GM23338 (cell line): ENCODE data around the gene LAPTM5. TPM values are rescaled to one million over a fixed set of nuclear protein-coding genes. Genes with fewer than 3 reads are reported as not detected.
A peak's percentile ranks its signal among the peaks of the same experiment; 100 is the strongest.

Experiments used
- ATAC-seq: fragments of 200-7000 bp; cut with Tn5 transposase; 3 replicates; pipeline ENCODE4 v1.9.1; 2020
- DNase-seq: peaks from one replicate; pipeline ENCODE4 v3.0.0-alpha.2; 2015; ENCODE audit warnings: low spot score
- H2AFZ ChIP-seq: fragments of 200-600 bp; sonication (generic); 2 replicates; pipeline ENCODE4 v1.8.0; 2016; ENCODE audit warnings: antibody characterized with exemption, mild to moderate bottlenecking, moderate library complexity
- H3F3A ChIP-seq: fragments of 200-600 bp; sonication (generic); replicated peaks from 2 replicates; pipeline ENCODE4 v1.8.0; 2017; ENCODE audit warnings: antibody characterized with exemption, mixed run types, low read depth
- H3K27ac ChIP-seq: fragments of 200-600 bp; sonication (generic); 2 replicates; pipeline ENCODE4 v1.6.1; 2016; ENCODE audit warnings: low read depth
- H3K27me3 ChIP-seq: fragments of 200-600 bp; sonication (generic); 2 replicates; pipeline ENCODE4 v1.8.0; 2016; ENCODE audit warnings: mild to moderate bottlenecking, mixed run types, moderate library complexity; ENCODE audit not compliant: insufficient read depth
- H3K36me3 ChIP-seq: fragments of 200-600 bp; sonication (generic); 2 replicates; pipeline ENCODE4 v1.8.0; 2016; ENCODE audit warnings: mild to moderate bottlenecking; ENCODE audit not compliant: insufficient read depth
- H3K4me1 ChIP-seq: fragments of 200-600 bp; sonication (generic); 2 replicates; pipeline ENCODE4 v1.8.0; 2016; ENCODE audit warnings: mild to moderate bottlenecking, moderate library complexity; ENCODE audit not compliant: insufficient read depth
- H3K4me2 ChIP-seq: fragments of 200-600 bp; sonication (generic); 2 replicates; pipeline ENCODE4 v1.7.1; 2017; ENCODE audit warnings: mixed run types
- H3K4me3 ChIP-seq: fragments of 200-600 bp; sonication (generic); 2 replicates; pipeline ENCODE4 v1.6.1; 2016; ENCODE audit warnings: mixed run types
- H3K79me2 ChIP-seq: fragments of 200-600 bp; sonication (generic); replicated peaks from 2 replicates; pipeline ENCODE4 v1.8.0; 2017; ENCODE audit warnings: mild to moderate bottlenecking; ENCODE audit not compliant: insufficient read depth
- H3K9me2 ChIP-seq: fragments of 200-600 bp; sonication (generic); 2 replicates; pipeline ENCODE4 v1.8.0; 2017; ENCODE audit not compliant: insufficient read depth
- H4K20me1 ChIP-seq: fragments of 200-600 bp; sonication (generic); replicated peaks from 2 replicates; pipeline ENCODE4 v1.8.0; 2017; ENCODE audit warnings: mild to moderate bottlenecking; ENCODE audit not compliant: insufficient read depth
- H3K27ac Mint-ChIP-seq: 2 replicates; pipeline ENCODE4 v1.8.0; 2020; ENCODE audit warnings: inconsistent platforms, mild to moderate bottlenecking, moderate library complexity, mixed read lengths
- H3K27me3 Mint-ChIP-seq: 3 replicates; pipeline ENCODE4 v1.8.0; 2022; ENCODE audit warnings: low read depth, mild to moderate bottlenecking, moderate library complexity, mixed read lengths, inconsistent platforms; ENCODE audit not compliant: insufficient read depth, poor library complexity
- H3K36me3 Mint-ChIP-seq: 3 replicates; pipeline ENCODE4 v1.8.0; 2021; ENCODE audit warnings: low read depth, mild to moderate bottlenecking, inconsistent platforms, moderate library complexity, mixed read lengths
- H3K4me1 Mint-ChIP-seq: 3 replicates; pipeline ENCODE4 v1.8.0; 2020; ENCODE audit warnings: mild to moderate bottlenecking, inconsistent platforms, mixed read lengths
- H3K4me3 Mint-ChIP-seq: 3 replicates; pipeline ENCODE4 v1.8.0; 2021; ENCODE audit warnings: moderate library complexity, mild to moderate bottlenecking, inconsistent platforms, mixed read lengths
- H3K9me3 Mint-ChIP-seq: 3 replicates; pipeline ENCODE4 v1.8.0; 2020; ENCODE audit warnings: moderate library complexity, mild to moderate bottlenecking, inconsistent platforms, mixed read lengths
- CREB1 ChIP-seq: fragments of 250-450 bp; sonication (Bioruptor Pico); IDR thresholded peaks from 2 replicates; pipeline ENCODE4 v1.5.0; 2020; ENCODE audit warnings: low read depth, mild to moderate bottlenecking, moderate library complexity
- CTCF ChIP-seq, 2 experiments: fragments of 200-600 bp in 1 of 2; sonication (generic) in 1 of 2; conservative IDR thresholded peaks; 2 replicates each; pipeline versions ENCODE4 v1.5.1 to v1.6.1; 2016 to 2017; ENCODE audit warnings: antibody characterized with exemption in 2 of 2, low read depth in 2 of 2, mild to moderate bottlenecking in 2 of 2, moderate library complexity in 1 of 2
- EZH2 ChIP-seq: fragments of 200-600 bp; sonication (generic); IDR thresholded peaks from one replicate; pipeline ENCODE4 v1.8.0; 2017; ENCODE audit warnings: antibody characterized with exemption, mild to moderate bottlenecking, low read depth; ENCODE audit not compliant: unreplicated experiment
- JUNB ChIP-seq: IDR thresholded peaks from one replicate; pipeline ENCODE4 v1.6.1; 2016; ENCODE audit warnings: antibody characterized with exemption; ENCODE audit not compliant: unreplicated experiment
- POLR2AphosphoS5 ChIP-seq: IDR thresholded peaks from 2 replicates; pipeline ENCODE4 v1.6.1; 2016; ENCODE audit warnings: antibody characterized with exemption, low read depth
- STAT1 ChIP-seq: IDR thresholded peaks from one replicate; pipeline ENCODE4 v1.6.1; 2016; ENCODE audit warnings: antibody characterized with exemption; ENCODE audit not compliant: unreplicated experiment
- ZNF114 ChIP-seq: fragments of 250-450 bp; sonication (Bioruptor Pico); IDR thresholded peaks from 2 replicates; pipeline ENCODE4 v1.5.0; 2020; ENCODE audit warnings: mild to moderate bottlenecking, moderate library complexity
- ZNF331 ChIP-seq: fragments of 250-450 bp; sonication (Bioruptor Pico); IDR thresholded peaks from 2 replicates; pipeline ENCODE4 v1.5.0; 2020; ENCODE audit warnings: low read depth, mild to moderate bottlenecking, moderate library complexity
- polyA plus RNA-seq: library from polyadenylated mRNA; unstranded; fragments of >200 nt; fragmentation: Nextera tagmentation; extraction: Ambion mirVana; gene quantifications from 2 replicates; pipeline ENCODE4 v1.2.1, GENCODE V29; 2016
- total RNA-seq: library from RNA; depleted of rRNA; stranded (reverse); fragments of >200 nt; shearing (Covaris generic); gene quantifications from 2 replicates; pipeline ENCODE4 v1.2.3, GENCODE V29; 2014
- TF ChIP-seq, protein P1 (sequence below): IDR thresholded peaks from 2 replicates; pipeline ENCODE4 v1.6.1; 2016; ENCODE audit warnings: antibody characterized with exemption
- TF ChIP-seq, protein P2 (sequence below): IDR thresholded peaks from one replicate; pipeline ENCODE4 v1.6.1; 2018; ENCODE audit warnings: antibody characterized with exemption; ENCODE audit not compliant: unreplicated experiment

Gene LAPTM5
- total and polyA plus RNA-seq, 2 experiments from 2014 or later = 0.21 TPM; not detected in 1

DNA sequence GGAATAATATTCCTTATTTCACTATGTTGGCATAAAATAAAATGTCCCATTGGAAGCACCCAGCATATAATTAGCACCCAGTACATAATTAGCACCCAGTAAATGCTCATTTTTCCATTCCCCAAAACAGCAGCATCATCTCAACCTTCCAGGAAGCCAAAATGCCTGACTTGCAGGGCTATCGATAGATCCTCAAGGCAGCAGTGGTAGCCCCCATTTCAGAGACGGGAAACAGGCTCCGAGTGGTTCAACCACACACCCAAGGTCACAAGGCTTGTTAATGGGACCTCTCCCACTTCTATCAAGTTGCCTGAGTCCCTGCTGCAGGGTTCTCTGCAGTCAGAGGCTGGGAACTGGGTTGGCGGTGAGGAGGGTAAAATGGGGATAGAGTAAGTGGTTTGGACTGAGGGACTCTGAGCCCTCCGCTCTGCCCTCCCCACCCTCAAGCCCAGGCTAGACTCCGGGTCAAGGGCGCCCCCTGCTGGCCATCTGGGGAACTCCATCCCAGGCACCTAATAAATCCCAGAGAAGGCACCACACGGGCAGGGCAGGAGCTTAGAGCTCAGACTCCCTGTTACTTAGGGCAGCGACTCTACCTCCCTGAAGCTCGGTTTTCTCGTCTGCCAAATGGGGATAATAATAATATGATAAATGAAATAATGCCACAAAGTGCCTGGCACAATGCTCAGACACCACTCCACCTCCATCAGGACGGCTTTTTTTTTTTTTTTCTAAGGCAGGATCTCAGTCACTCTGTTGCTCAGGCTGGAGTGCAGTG is 21.9 kb upstream of the LAPTM5 start (continued):
- TF ChIP-seq CTCF (conservative IDR thresholded peaks at IDR 0.05; ENCODE audit: low read depth in 2 of 2) = peak; percentile 95 to 96
- TF ChIP-seq STAT1 = no peak
- TF ChIP-seq CREB1 (CRISPR knock-in tag) = no peak
- TF ChIP-seq, protein P1, sequence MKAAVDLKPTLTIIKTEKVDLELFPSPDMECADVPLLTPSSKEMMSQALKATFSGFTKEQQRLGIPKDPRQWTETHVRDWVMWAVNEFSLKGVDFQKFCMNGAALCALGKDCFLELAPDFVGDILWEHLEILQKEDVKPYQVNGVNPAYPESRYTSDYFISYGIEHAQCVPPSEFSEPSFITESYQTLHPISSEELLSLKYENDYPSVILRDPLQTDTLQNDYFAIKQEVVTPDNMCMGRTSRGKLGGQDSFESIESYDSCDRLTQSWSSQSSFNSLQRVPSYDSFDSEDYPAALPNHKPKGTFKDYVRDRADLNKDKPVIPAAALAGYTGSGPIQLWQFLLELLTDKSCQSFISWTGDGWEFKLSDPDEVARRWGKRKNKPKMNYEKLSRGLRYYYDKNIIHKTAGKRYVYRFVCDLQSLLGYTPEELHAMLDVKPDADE = no peak

GRCh38 chr1:30778979-30779293 is 21.4 kb upstream of the LAPTM5 start:
- no peaks in the 10 kb centered on the region for H3K36me3 Mint-ChIP-seq
- H3K4me2 ChIP-seq = no peak overlapping the region
- H3K36me3 ChIP-seq = no peaks in the 10 kb centered on the region
- H3K4me3 Mint-ChIP-seq = no peak overlapping the region
- ATAC-seq (no peak), DNase-seq (no peak)
- no peak overlapping the region for H3K4me3 ChIP-seq
- no peaks in the 10 kb centered on the region for H4K20me1 ChIP-seq
- no peaks in the 10 kb centered on the region for H3K9me2 ChIP-seq
- H3K9me3 Mint-ChIP-seq = no peaks in the 10 kb centered on the region
- no peaks in the 10 kb centered on the region for H3F3A ChIP-seq
- peaks cover 12% of the 10 kb centered on the region; the same call in 2 of the 3 replicates for H3K4me1 Mint-ChIP-seq
- no peak overlapping the region for H2AFZ ChIP-seq
- H3K4me1 ChIP-seq = peaks cover 10% of the 10 kb centered on the region; the same call in 1 of the 2 replicates
- TF ChIP-seq, protein P2, sequence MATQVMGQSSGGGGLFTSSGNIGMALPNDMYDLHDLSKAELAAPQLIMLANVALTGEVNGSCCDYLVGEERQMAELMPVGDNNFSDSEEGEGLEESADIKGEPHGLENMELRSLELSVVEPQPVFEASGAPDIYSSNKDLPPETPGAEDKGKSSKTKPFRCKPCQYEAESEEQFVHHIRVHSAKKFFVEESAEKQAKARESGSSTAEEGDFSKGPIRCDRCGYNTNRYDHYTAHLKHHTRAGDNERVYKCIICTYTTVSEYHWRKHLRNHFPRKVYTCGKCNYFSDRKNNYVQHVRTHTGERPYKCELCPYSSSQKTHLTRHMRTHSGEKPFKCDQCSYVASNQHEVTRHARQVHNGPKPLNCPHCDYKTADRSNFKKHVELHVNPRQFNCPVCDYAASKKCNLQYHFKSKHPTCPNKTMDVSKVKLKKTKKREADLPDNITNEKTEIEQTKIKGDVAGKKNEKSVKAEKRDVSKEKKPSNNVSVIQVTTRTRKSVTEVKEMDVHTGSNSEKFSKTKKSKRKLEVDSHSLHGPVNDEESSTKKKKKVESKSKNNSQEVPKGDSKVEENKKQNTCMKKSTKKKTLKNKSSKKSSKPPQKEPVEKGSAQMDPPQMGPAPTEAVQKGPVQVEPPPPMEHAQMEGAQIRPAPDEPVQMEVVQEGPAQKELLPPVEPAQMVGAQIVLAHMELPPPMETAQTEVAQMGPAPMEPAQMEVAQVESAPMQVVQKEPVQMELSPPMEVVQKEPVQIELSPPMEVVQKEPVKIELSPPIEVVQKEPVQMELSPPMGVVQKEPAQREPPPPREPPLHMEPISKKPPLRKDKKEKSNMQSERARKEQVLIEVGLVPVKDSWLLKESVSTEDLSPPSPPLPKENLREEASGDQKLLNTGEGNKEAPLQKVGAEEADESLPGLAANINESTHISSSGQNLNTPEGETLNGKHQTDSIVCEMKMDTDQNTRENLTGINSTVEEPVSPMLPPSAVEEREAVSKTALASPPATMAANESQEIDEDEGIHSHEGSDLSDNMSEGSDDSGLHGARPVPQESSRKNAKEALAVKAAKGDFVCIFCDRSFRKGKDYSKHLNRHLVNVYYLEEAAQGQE = no peak
- TF ChIP-seq STAT1 (no peak), POLR2AphosphoS5 (no peak), EZH2 (no peak), CTCF (conservative IDR thresholded peaks at IDR 0.05; ENCODE audit: low read depth in 2 of 2) (no peak), CREB1 (CRISPR knock-in tag) (no peak), JUNB (no peak), ZNF114 (CRISPR knock-in tag) (no peak), ZNF331 (CRISPR knock-in tag) (no peak)
- TF ChIP-seq, protein P1 = no peak
- no peaks in the 10 kb centered on the region for H3K27me3 ChIP-seq
- no peaks in the 10 kb centered on the region for H3K27me3 Mint-ChIP-seq
- H3K27ac Mint-ChIP-seq = no peak overlapping the region
- no peak overlapping the region for H3K27ac ChIP-seq
- H3K79me2 ChIP-seq = no peaks in the 10 kb centered on the region
